Activated CD4-positive, alpha-beta T cell treated with anti-CD3 and anti-CD28 coated beads, Interleukin-2, amount 50 U/mL, for 16 hours (primary cell): Measurements from ENCODE around the gene NPIPB6.
"Not testable (repeated sequence)": the region's sequence is repeated elsewhere in the genome, so short reads cannot be mapped to it uniquely, and the experiment has no call there.

Experiments used
- DNase-seq: peaks from one replicate; pipeline ENCODE4 v3.0.0-alpha.2; 2020

NPIPB6 gene

DNA sequence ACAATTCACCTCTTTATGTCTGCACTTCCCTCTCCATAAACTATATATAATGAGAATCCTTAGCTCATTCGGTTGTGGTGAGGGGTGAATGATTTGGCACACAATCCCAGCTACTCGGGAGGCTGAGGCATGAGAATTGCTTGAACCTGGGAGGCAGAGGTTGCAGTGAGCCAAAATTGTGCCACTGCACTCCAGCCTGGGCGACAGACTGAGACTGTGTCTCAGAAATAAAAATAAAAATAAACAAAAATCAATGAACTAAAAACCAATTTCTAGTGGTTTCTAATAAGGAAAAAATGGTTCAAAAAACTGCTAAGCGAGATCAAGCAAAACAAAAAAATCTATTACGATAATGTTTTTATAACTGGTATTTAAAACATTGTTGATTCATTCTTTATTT, at the start of gene NPIPB6:
Gene NPIPB6 (minus strand): TSS at position 101 of the 400 bp plus-strand sequence. CDS start 686 bp downstream, outside the sequence.
- not testable (repeated sequence) for DNase-seq

- not testable (repeated sequence) for DNase-seq
Observed at GRCh38 chr16:28403220-28404072, 40.1 kb upstream of the NPIPB6 start, which contains the start of gene EIF3CL. EIF3CL (minus strand) TSS chr16:28403841; CDS start chr16:28403618, 223 bp downstream.

DNA sequence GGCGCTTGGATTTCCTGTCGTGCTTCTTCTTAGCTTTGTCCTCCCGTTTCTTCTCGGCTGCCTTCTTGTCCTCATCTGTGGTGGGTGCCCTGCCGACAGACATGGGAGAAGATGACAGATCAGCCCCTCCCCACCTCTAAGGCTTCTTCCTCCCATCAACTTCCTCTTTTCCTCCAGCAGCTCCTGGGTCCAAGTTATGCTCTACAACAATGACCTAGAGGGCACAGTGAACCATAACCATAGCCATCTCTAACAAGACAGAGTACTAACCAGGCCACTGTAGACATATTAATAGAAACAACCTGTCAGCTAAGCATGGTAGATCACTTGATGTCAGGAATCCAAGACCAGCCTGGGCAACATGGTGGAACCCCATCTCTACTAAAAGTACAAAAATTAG, 28.7 kb upstream of the NPIPB6 start:
- DNase-seq = not testable (repeated sequence)

DNA sequence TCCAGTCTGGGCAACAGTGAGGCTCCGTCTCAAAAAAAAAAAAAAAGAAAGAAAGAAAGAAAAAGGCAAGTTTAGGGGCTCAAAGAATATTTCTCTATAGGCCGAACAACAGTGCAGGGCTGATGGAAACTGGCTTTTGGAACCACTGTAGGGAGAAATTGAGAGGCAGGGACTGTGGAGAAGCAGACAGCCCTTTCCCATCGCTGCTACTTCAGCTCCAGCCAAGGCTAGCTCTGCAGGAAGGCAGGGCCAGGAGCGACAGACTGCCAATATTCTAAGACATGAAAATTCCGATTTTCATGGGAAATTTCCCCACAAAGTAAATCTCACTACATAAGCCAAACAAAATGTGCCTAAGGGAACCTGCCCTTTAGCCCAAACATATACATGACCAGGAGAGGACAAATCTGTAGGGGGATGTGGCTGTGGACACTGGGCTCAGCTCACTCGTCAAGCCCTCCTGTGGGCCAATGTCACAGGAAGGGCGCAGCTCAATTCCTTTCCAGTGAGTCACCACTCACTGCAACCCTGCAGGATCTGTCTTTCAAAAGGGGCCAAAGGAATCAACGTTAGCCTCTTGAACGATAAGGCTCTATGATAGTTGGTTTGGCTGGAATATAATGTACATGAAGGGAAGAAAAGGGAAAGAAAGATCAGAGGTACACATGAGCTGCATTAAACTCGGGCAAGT, 19.0 kb upstream of the NPIPB6 start:
- DNase-seq = not testable (repeated sequence)

- not testable (repeated sequence) for DNase-seq
Observed at GRCh38 chr16:28377822-28378221, 14.5 kb upstream of the NPIPB6 start.

DNA sequence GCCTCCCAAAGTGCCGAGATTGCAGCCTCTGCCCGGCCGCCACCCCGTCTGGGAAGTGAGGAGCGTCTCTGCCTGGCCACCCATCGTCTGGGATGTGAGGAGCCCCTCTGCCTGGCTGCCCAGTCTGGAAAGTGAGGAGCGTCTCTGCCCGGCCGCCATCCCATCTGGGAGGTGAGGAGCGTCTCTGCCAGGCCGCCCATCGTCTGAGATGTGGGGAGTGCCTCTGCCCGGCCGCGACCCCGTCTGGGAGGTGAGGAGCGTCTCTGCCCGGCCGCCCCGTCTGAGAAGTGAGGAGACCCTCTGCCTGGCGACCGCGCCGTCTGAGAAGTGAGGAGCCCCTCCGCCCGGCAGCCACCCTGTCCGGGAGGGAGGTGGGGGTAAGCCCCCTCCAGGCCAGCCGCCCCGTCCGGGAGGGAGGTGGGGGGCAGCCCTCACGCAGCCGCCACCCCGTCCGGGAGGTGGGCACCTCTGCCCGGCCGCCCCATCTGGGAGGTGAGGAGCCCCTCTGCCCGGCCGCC, 13.9 kb upstream of the NPIPB6 start:
- not testable (repeated sequence) for DNase-seq

GRCh38 chr16:28375115-28375514, 11.8 kb upstream of the NPIPB6 start:
- DNase-seq = peak; percentile 10

- not testable (repeated sequence) for DNase-seq
Observed at GRCh38 chr16:28374281-28374680, 11.0 kb upstream of the NPIPB6 start.

GRCh38 chr16:28367926-28368325, 4.6 kb upstream of the NPIPB6 start:
- DNase-seq = not testable (repeated sequence)

- not testable (repeated sequence) for DNase-seq
Observed at GRCh38 chr16:28364268-28365173, 1.2 kb upstream of the NPIPB6 start.

GRCh38 chr16:28362600-28362999, 708 bp downstream of the NPIPB6 start:
- DNase-seq = not testable (repeated sequence)

- not testable (repeated sequence) for DNase-seq
Observed at GRCh38 chr16:28338230-28338629, 25.1 kb downstream of the NPIPB6 start.

DNA sequence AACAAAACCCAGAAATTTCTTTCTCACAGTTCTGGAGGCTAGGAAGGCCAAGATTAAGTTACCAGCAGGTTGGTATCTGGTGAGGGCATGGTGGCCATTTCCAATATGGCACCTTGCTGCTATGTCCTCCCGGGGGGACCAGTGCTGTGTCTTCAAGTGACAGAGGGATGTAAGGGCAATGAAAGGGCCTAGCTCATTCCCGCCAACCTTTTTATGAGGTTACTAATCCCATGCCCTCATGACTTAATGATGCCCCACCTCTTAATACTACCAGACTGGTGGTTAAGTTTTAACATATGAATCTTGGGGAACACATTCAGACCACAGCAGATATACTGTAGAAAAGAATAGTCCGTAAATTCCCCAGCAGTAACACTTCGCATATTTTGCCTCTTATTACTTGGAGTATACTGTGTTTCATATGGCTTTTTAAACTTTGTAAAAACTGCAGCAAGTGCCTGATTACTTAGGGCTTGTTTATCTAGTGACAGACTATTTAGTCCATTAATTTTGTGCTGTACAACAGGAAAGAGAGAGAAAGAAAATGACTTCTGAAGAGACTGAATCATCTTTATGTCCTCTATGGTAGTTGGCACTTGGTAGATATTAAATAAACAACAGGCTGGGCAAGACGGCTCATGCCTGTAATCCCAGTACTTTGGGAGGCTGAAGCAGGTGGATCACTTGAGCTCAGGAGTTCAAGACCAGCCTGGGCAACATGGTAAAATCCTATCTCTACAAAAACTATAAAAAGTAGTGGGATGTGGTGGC, 26.2 kb downstream of the NPIPB6 start:
- not testable (repeated sequence) for DNase-seq

GRCh38 chr16:28335678-28336077, 27.6 kb downstream of the NPIPB6 start:
- DNase-seq = not testable (repeated sequence)

DNA sequence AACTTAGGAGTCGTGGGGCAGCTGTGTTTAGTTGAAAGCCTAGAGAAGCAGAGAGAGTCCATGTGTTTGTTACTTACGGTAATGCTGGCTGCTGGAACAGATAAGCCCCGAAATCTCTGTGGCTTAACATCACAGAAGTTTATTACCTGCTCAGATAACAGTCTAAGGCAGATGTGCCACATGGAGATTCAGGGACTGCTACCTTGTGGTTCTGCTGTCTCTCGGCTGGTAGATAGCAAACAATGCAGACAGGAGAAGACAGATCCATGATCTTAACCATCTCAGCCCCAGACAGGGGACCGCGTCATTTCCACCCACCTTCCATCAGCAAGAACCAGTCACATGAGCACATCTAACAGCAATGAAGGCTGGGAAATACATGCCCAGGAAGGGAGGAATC, 30.7 kb downstream of the NPIPB6 start:
- DNase-seq = not testable (repeated sequence)

DNA sequence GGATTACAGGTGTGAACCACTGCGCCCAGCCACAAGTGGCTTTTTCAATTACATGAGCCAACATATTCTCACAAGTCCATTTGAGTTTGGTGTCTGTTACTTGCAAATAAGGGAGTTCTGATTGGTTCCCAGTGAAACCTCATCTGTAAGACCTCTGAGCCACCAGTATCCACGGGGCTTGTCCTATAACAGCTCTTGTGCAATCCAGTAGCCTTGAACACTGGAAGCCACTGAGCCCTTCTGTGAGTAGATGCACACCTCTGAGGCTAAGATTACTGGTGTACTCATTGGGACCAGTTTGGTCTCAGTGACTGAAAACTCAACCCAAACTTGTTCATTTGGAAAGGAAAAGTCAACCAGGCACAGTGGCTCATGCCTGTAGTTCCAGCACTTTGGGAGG, 32.3 kb downstream of the NPIPB6 start:
- DNase-seq = not testable (repeated sequence)

DNA sequence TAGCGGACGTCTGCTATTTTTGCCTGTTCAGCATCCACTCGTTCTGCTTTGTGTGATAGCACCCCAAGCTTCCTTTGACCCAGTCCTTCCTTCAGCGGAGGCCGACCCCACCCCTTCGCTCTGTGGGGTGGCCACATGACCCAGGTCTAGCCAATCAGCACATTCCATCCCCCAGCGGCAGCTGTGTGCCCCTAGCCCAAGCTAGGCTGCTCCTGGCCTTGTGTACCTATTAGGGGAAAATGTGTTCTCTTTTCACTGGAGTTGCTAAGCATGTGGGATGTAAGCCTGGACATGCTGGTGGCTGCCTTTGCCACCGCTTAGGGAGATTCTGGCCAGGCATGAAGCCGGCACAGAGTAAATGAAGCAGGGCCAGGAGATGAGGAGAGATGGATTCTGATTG, 33.1 kb downstream of the NPIPB6 start:
- not testable (repeated sequence) for DNase-seq

- DNase-seq = peak; percentile 63
Observed at GRCh38 chr16:28326881-28327610, 36.3 kb downstream of the NPIPB6 start.

DNA sequence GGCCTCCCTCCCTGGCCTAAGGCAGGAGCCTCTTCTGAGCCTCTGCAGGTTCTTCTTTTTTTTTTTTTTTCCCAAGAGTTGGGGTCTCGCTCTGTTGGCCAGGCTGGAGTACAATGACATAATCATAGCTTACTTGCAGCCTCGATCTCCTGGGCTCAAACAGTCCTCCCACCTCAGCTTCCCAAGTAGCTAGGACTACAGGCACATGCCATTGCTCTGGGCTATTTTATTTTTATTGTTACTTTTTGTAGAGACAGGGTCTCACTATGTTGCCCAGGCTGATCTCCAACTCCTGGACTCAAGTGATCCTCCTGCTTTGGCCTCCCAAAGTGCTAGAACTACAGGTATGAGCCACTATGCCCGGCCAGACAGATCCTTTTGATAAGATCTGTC, 38.4 kb downstream of the NPIPB6 start:
- no peak for DNase-seq

DNA sequence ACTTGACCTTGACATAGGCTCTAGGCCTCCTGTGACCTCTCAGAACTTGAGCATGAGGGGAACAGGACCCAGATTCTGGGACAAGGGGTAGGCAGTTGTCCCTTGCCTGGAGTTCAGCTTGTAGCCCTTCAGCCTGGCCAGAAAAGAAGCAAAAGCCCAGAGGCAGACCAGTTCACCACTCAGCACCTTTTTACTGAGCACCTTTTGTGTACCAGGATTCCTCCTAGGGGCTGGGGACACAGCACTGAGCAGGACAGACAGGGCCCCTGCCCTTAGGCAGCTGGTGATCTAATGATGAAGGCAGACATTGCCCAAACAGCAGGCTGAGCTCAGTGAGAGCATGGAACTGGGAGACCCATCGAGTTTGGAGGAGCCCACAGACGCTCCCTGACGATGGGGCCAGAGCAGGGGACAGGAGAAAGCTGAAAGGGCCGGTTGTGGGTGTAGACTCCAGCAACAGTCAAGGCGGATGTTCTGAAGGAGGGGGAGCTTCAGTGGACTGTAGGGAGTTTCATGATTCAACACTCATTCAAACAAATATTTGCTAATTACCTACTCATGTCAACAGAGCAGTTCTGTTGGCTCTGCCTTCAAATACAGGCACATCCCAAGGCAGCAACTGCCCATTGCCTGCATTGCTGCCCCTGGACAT, 38.9 kb downstream of the NPIPB6 start:
- DNase-seq = no peak
